Endothelial cell of umbilical vein (primary cell): ENCODE data around the gene RAD50.

Experiments
- EZH2 ChIP-seq: IDR thresholded peaks from 2 replicates; pipeline ENCODE4 v1.6.1; 2012; ENCODE audit warnings: borderline replicate concordance, low read depth, mild to moderate bottlenecking, moderate library complexity, low read length, inconsistent platforms; ENCODE audit not compliant: severe bottlenecking
- POLR2A ChIP-seq: IDR thresholded peaks from 2 replicates; pipeline ENCODE4 v1.6.1; 2012; ENCODE audit warnings: low read depth, mild to moderate bottlenecking, control low read depth, low read length
- POLR2AphosphoS5 ChIP-seq: IDR thresholded peaks from 2 replicates; pipeline ENCODE4 v1.6.1; 2012; ENCODE audit warnings: low read depth, mild to moderate bottlenecking, control low read depth, low read length, moderate library complexity; ENCODE audit not compliant: insufficient read depth
- TF ChIP-seq, protein P1 (sequence below), 2 donors: IDR thresholded peaks; 1 replicate in 1 of 2; 2 replicates in 1 of 2; pipeline ENCODE4 v1.5.1; 2011; ENCODE audit warnings: low read length in 2 of 2, mild to moderate bottlenecking in 2 of 2, moderate library complexity in 2 of 2, control low read depth in 1 of 2, inconsistent platforms in 1 of 2, low read depth in 1 of 2; ENCODE audit not compliant: insufficient read depth in 1 of 2; ENCODE audit errors: extremely low read depth in 1 of 2
- TF ChIP-seq, protein P2 (sequence below): IDR thresholded peaks from 2 replicates; pipeline ENCODE4 v1.6.1; 2011; ENCODE audit not compliant: insufficient read depth, insufficient read length

DNA sequence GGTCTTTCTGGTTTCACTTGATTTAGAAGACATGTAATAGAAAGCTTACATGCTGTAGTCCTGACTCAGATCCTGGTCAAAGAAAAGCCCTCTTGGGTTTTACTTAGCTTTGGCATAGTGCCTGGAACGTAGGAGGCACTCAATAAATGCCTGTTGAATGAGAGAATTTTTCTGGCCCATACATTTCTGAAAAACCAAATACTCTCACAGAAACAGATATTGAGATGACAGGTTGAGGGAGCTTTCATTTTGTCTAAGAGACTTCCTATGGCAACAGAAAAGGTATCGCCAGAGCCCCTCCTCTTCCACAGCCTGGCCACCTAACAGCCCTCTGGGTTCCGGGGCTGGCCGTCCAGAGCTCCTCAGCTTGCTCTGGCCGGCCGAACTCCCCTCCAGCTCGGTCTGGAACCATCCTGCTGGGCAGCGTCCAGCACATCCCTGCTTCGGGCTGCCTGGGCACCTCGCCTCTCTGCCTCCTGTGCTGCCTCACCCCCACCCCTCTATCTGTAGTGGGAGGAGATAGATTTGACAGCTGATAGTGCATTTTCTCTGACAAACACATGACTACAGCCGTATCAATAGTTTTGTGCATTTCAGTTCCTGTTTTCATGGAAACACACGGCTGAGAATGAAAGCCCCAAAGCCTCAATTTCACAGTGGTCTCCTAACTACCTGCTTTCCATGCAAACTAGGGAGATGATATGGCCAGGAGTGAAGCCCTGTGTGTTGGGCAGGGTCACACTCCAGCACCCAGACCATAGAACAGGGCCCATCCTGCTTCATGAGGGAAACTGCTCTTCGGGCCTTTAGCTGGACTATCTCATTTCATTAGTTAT, 118.1 kb downstream of the RAD50 start:
- TF ChIP-seq POLR2A (no peak), EZH2 (no peak), POLR2AphosphoS5 (no peak)
- TF ChIP-seq, protein P1, sequence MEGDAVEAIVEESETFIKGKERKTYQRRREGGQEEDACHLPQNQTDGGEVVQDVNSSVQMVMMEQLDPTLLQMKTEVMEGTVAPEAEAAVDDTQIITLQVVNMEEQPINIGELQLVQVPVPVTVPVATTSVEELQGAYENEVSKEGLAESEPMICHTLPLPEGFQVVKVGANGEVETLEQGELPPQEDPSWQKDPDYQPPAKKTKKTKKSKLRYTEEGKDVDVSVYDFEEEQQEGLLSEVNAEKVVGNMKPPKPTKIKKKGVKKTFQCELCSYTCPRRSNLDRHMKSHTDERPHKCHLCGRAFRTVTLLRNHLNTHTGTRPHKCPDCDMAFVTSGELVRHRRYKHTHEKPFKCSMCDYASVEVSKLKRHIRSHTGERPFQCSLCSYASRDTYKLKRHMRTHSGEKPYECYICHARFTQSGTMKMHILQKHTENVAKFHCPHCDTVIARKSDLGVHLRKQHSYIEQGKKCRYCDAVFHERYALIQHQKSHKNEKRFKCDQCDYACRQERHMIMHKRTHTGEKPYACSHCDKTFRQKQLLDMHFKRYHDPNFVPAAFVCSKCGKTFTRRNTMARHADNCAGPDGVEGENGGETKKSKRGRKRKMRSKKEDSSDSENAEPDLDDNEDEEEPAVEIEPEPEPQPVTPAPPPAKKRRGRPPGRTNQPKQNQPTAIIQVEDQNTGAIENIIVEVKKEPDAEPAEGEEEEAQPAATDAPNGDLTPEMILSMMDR (IDR thresholded peaks at IDR 0.05; ENCODE audit: extremely low read depth in 1 of 2, insufficient read depth in 1 of 2, low read depth in 1 of 2, low read length in 2 of 2), result no peak
- TF ChIP-seq, protein P2, sequence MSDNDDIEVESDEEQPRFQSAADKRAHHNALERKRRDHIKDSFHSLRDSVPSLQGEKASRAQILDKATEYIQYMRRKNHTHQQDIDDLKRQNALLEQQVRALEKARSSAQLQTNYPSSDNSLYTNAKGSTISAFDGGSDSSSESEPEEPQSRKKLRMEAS, result no peak
